ENCODE measurements around the gene NDUFA11. TPM values are rescaled to one million over a fixed set of nuclear protein-coding genes. Genes with fewer than 3 reads are reported as not detected.
A peak's percentile ranks its signal among the peaks of the same experiment; 100 is the strongest.
"Not testable (repeated sequence)": the region's sequence is repeated elsewhere in the genome, so short reads cannot be mapped to it uniquely, and the experiment has no call there.

NDUFA11 gene
- total and polyA plus RNA-seq, 9 of the 15 experiments (the other 6 are each of a cell fraction or from before 2014, with no cell fraction given), result 63.3 to 486 (median 274) TPM

DNA sequence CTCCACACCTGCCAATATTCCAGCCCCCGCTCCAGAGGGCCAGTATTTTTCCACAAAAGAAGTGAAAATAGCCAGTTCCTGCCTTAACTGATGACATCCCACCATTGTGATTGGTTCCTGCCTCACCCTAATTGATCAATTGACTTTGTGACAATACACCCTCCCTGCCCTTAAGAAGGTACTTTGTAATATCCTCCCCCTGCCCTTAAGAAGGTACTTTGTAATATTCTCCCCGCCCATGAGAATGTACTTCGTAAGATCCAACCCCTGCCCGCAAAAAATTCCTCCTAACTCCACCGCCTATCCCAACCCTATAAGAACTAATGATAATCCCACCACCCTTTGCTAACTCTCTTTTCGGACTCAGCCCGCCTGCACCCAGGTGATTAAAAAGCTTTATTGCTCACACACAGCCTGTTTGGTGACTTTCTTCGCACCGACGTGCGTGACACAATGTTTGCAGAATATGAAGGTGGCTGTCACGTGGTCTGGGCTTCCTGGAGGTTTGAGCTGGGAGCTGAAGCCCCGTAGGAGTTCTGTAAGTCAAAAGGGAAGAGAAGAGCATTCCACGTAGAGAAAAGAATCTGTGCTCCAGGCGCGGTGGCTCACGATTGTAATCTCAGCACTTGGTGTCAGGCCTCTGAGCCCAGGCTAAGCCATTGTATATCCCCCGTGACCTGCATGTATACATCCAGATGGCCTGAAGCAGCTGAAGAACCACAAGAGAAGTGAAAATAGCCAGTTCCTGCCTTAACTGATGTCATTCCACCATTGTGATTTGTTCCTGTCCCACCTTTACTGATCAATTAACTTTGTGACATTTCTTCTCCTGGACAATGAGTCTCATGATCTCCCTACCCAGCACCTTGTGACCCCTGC is 46.1 kb downstream of the NDUFA11 start (continued):
- TF ChIP-seq HIVEP1 (CRISPR knock-in tag; IDR thresholded peaks at IDR 0.05), result no peak

DNA sequence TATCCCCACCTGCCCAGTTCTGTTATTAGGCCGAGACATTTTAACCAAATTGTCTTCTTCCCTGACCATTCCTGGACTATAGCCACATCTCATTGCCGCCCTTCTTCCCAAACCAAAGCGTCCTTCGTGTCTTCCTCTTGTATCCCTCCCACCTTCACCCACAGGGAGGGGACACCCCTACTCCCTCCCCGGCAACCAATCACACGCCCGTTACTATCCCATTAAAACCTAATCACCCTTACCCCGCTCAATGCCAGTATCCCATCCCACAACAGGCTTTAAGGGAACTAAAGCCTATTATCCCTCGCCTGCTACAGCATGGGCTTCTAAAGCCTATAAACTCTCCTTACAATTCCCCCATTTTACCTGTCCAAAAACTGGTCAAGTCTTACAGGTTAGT is 48.4 kb downstream of the NDUFA11 start:
- in situ Hi-C loops (cut with MboI); H3K36me3 ChIP-seq (ENCODE audit: control insufficient read depth, insufficient read depth, low read length); H3K9me3 ChIP-seq (replicated peaks; ENCODE audit: control insufficient read depth, insufficient read depth, low read depth, low read length); ATAC-seq; H3K9ac ChIP-seq (ENCODE audit: insufficient read depth in 1 of 2, low read depth in 2 of 2, low read length in 2 of 2); H3K9me1 ChIP-seq (ENCODE audit: control insufficient read depth, insufficient read depth, low read length); H4K20me1 ChIP-seq (replicated peaks; ENCODE audit: control insufficient read depth, insufficient read depth, low read length); H3K27ac ChIP-seq (ENCODE audit: extremely low read depth, low read depth, low read length); H3K4me3 ChIP-seq; H3K4me2 ChIP-seq (ENCODE audit: insufficient read depth, low read length); H3K4me1 ChIP-seq (replicated peaks in 1 of 2; ENCODE audit: control insufficient read depth in 2 of 2, insufficient read depth in 2 of 2, low read length in 2 of 2); FAIRE-seq; H2AFZ ChIP-seq (ENCODE audit: low read depth, low read length); H3K79me2 ChIP-seq (ENCODE audit: control insufficient read depth, insufficient read depth, low read length); intact Hi-C loops (cut with micrococcal nuclease); CTCF ChIA-PET (ENCODE audit: low intra/inter-chr PET ratio); POLR2A ChIA-PET; BruUV-seq (replicated peaks): not testable (repeated sequence)
- H3K27me3 ChIP-seq (ENCODE audit: control insufficient read depth in 2 of 2, insufficient read depth in 2 of 2, low read length in 2 of 2), result peaks cover 32 to 65% of the 10 kb centered on the region in 2 experiments
- WGBS (ENCODE audit: insufficient coverage, low coverage, missing lambda C conversion rate), result 11% methylated on average over 9 of the region's 9 CpGs
- DNase-seq (ENCODE audit: extremely low read depth in 1 of 4, low spot score in 3 of 4), result peak in 1 of 4 experiments; percentile 5

- POLR2A ChIA-PET; FAIRE-seq; in situ Hi-C loops (cut with MboI); H3K4me1 ChIP-seq (replicated peaks in 1 of 2; ENCODE audit: control insufficient read depth in 2 of 2, insufficient read depth in 2 of 2, low read length in 2 of 2); H2AFZ ChIP-seq (ENCODE audit: low read depth, low read length); H3K9me1 ChIP-seq (ENCODE audit: control insufficient read depth, insufficient read depth, low read length); CTCF ChIA-PET (ENCODE audit: low intra/inter-chr PET ratio); H3K27ac ChIP-seq (ENCODE audit: extremely low read depth, low read depth, low read length); intact Hi-C loops (cut with micrococcal nuclease); H4K20me1 ChIP-seq (replicated peaks; ENCODE audit: control insufficient read depth, insufficient read depth, low read length); BruUV-seq (replicated peaks); H3K79me2 ChIP-seq (ENCODE audit: control insufficient read depth, insufficient read depth, low read length); H3K4me2 ChIP-seq (ENCODE audit: insufficient read depth, low read length); H3K9me3 ChIP-seq (replicated peaks; ENCODE audit: control insufficient read depth, insufficient read depth, low read depth, low read length); H3K4me3 ChIP-seq; DNase-seq (ENCODE audit: extremely low read depth in 1 of 4, low spot score in 3 of 4); H3K36me3 ChIP-seq (ENCODE audit: control insufficient read depth, insufficient read depth, low read length); ATAC-seq; H3K9ac ChIP-seq (ENCODE audit: insufficient read depth in 1 of 2, low read depth in 2 of 2, low read length in 2 of 2): not testable (repeated sequence)
- 7% methylated on average over 10 of the region's 10 CpGs for WGBS (ENCODE audit: insufficient coverage, low coverage, missing lambda C conversion rate)
- peaks cover 32 to 61% of the 10 kb centered on the region in 2 experiments for H3K27me3 ChIP-seq (ENCODE audit: control insufficient read depth in 2 of 2, insufficient read depth in 2 of 2, low read length in 2 of 2)
Measured at GRCh38 chr19:5854121-5854520, 49.5 kb downstream of the NDUFA11 start.

Measured in K562 (cell line).